ENCODE data around the gene DSCAM. TPM values are rescaled to one million over a fixed set of nuclear protein-coding genes. Genes with fewer than 3 reads are reported as not detected.

Gene DSCAM
- total and polyA plus RNA-seq, 2 donors (not counting 3 experiments of a cell fraction or from before 2014, with no cell fraction given), result not detected

- BruUV-seq (replicated peaks), result no TSS peak
- DNase-seq (ENCODE audit: low read depth, low spot score), result no peak
- no peak for TF ChIP-seq POLR2A (IDR thresholded peaks at IDR 0.05; ENCODE audit: low read depth, low read length)
- no peak for TF ChIP-seq POLR2AphosphoS5 (IDR thresholded peaks at IDR 0.05; ENCODE audit: insufficient read depth, low read depth, low read length)
- TF ChIP-seq GATA2 (IDR thresholded peaks at IDR 0.05; ENCODE audit: insufficient read depth, insufficient read length, low read depth, low read length), result no peak
- TF ChIP-seq JUN (IDR thresholded peaks at IDR 0.05; ENCODE audit: borderline replicate concordance, insufficient read depth, insufficient read length, low read depth), result no peak
- TF ChIP-seq MAX (IDR thresholded peaks at IDR 0.05; ENCODE audit: insufficient read depth, insufficient read length), result no peak
- TF ChIP-seq CTCF (IDR thresholded peaks at IDR 0.05; ENCODE audit: extremely low read depth in 1 of 2, insufficient read depth in 1 of 2, low read depth in 1 of 2, low read length in 2 of 2), result no peak
- no peak for TF ChIP-seq FOS (IDR thresholded peaks at IDR 0.05; ENCODE audit: borderline replicate concordance, insufficient read depth, low read length)
- TF ChIP-seq EZH2 (IDR thresholded peaks at IDR 0.05; ENCODE audit: borderline replicate concordance, low read depth, low read length, severe bottlenecking), result no peak
- TF ChIP-seq MYC (IDR thresholded peaks at IDR 0.05; ENCODE audit: low read depth, low read length), result no peak
- Histone ChIP-seq H3K79me2 (ENCODE audit: control insufficient read depth, insufficient read depth, low read length) (no peaks in the 10 kb centered on the region), H2AFZ (ENCODE audit: low read depth, low read length) (no peak overlapping the region), H3K9me1 (replicated peaks; ENCODE audit: control insufficient read depth, extremely low read depth, insufficient read depth, low read length) (no peaks in the 10 kb centered on the region), H4K20me1 (replicated peaks; ENCODE audit: control insufficient read depth, extremely low read depth, insufficient read depth, low read length) (no peaks in the 10 kb centered on the region), H3K9me3 (replicated peaks; ENCODE audit: control insufficient read depth, insufficient read depth, low read length) (peaks cover 7% of the 10 kb centered on the region), H3K27me3 (ENCODE audit: control insufficient read depth in 2 of 2, insufficient read depth in 2 of 2, low read length in 2 of 2) (no peaks in the 10 kb centered on the region), H3K4me2 (ENCODE audit: insufficient read depth, low read length) (no peak overlapping the region), H3K36me3 (ENCODE audit: control insufficient read depth in 2 of 2, extremely low read depth in 1 of 2, insufficient read depth in 2 of 2, low read length in 2 of 2) (no peaks in the 10 kb centered on the region), H3K4me1 (ENCODE audit: control insufficient read depth, extremely low read depth, insufficient read depth, low read length) (no peaks in the 10 kb centered on the region), H3K9ac (replicated peaks; ENCODE audit: extremely low read depth, insufficient read depth, low read length) (no peak overlapping the region), H3K27ac (ENCODE audit: insufficient read depth, low read depth, low read length) (no peak overlapping the region), H3K4me3 (replicated peaks in 1 of 3; ENCODE audit: insufficient read depth in 1 of 3, low read depth in 1 of 3, low read length in 3 of 3) (no peak overlapping the region)
- CTCF ChIA-PET, result no interaction called here
- dilution Hi-C loops (cut with MboI; ENCODE audit: extremely low pct_ligation_motif_present, low sequenced_read_pairs), result no loop called here
- POLR2A ChIA-PET, result no interaction called here
- no peak for FAIRE-seq
- intact Hi-C loops (cut with micrococcal nuclease), result no loop called here
These were observed 795.2 kb downstream of the DSCAM start for GRCh38 chr21:40051801-40052200.
